Measurements from ENCODE around the gene SMIM28.

Gene SMIM28

DNA sequence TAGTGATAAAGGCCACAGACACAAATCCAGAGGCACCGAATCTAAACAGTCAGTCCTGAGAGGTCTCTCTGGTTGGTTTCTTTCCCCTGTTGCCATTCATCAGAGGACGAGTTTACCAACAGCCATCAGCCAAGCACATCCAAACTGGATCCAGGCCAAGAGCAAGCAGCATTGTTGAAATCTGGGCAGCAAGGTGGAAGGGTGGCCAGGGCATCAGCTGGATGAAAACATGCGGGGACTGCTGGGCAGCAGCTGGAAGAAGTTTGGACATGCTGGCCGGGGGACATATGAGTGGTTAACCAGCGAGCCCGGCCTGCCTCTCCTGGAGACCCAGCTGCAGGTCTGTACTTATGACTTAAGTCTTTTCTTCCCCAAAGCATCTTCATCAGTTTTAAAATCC, at the start of gene SMIM28:
SMIM28 (plus strand) TSS at position 62 of the 400 bp plus-strand sequence; CDS start at position 230, 168 bp downstream.
- Histone ChIP-seq H3K27ac (ENCODE audit: low read depth, low read length) (no peak within 1 kb of the TSS), H3K36me3 (ENCODE audit: insufficient read depth, low read length) (no peaks in the 10 kb centered on the region), H3K79me2 (ENCODE audit: control insufficient read depth, insufficient read depth, low read length, unreplicated experiment) (no peaks in the 10 kb centered on the region), H2AFZ (ENCODE audit: low read length, unreplicated experiment) (no peak within 1 kb of the TSS), H3K4me3 (ENCODE audit: low read depth, low read length) (no peak within 1 kb of the TSS), H3K4me1 (ENCODE audit: control insufficient read depth, insufficient read depth, low read length, unreplicated experiment) (peaks cover 1% of the 10 kb centered on the region), H3K27me3 (ENCODE audit: insufficient read depth, low read length) (no peaks in the 10 kb centered on the region)

- no peaks in the 10 kb centered on the region for H3K79me2 ChIP-seq (ENCODE audit: control insufficient read depth, insufficient read depth, low read length, unreplicated experiment)
- no peaks in the 10 kb centered on the region for H3K4me1 ChIP-seq (ENCODE audit: control insufficient read depth, insufficient read depth, low read length, unreplicated experiment)
- H3K27me3 ChIP-seq (ENCODE audit: insufficient read depth, low read length), result peaks cover 18% of the 10 kb centered on the region; the same call in 1 of the 2 replicates
- no peak overlapping the region for H3K27ac ChIP-seq (ENCODE audit: low read depth, low read length)
- no peak overlapping the region for H3K4me3 ChIP-seq (ENCODE audit: low read depth, low read length)
- H2AFZ ChIP-seq (ENCODE audit: low read length, unreplicated experiment), result no peak overlapping the region
- no peaks in the 10 kb centered on the region for H3K36me3 ChIP-seq (ENCODE audit: insufficient read depth, low read length)
These were observed 49.5 kb upstream of the SMIM28 start for GRCh38 chr6:138328210-138328609.

DNA sequence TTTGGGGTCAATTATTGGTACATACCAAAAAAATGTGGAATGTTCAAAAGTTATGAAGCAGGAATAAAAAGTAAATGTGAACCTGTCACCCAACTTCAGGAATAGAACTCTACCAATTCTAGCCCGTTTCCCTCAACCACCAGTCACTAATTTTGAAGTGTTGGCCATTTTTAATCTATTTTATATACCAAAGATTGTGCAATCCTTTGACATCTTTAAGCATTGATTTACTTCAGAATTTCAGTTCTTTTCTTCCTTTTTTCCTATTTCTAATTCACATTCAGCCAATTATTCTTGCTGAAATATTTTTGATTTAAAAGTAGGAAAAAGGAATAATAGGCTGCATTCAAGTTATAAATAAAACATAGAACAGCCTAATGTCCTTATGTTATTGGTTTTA, 46.9 kb upstream of the SMIM28 start:
- Histone ChIP-seq H3K4me1 (ENCODE audit: control insufficient read depth, insufficient read depth, low read length, unreplicated experiment) (no peaks in the 10 kb centered on the region), H3K36me3 (ENCODE audit: insufficient read depth, low read length) (no peaks in the 10 kb centered on the region), H3K79me2 (ENCODE audit: control insufficient read depth, insufficient read depth, low read length, unreplicated experiment) (no peaks in the 10 kb centered on the region), H3K27me3 (ENCODE audit: insufficient read depth, low read length) (peaks cover 10% of the 10 kb centered on the region; the same call in 1 of the 2 replicates), H2AFZ (ENCODE audit: low read length, unreplicated experiment) (no peak overlapping the region), H3K4me3 (ENCODE audit: low read depth, low read length) (no peak overlapping the region), H3K27ac (ENCODE audit: low read depth, low read length) (no peak overlapping the region)

DNA sequence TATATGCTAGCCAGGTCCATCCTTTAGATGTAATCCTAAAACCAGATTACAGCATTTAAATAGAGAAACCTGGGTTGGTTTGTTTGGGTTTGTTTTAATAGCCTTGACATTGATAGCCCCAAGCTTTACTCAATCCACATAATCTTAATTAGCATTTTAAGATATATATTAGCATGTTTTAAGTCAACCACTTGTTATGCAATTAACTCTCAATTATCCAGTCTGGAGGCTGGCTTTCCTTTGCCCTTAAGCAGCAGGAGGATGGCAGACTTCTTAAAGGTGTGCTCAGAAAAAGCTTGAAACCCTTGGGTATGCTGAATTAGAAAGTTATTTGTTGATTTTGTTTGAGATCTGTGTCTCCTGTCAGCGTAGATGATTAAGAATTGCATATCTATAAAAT, 46.3 kb upstream of the SMIM28 start:
- H3K36me3 ChIP-seq (ENCODE audit: insufficient read depth, low read length), result no peaks in the 10 kb centered on the region
- H3K79me2 ChIP-seq (ENCODE audit: control insufficient read depth, insufficient read depth, low read length, unreplicated experiment), result no peaks in the 10 kb centered on the region
- H2AFZ ChIP-seq (ENCODE audit: low read length, unreplicated experiment), result no peak overlapping the region
- no peak overlapping the region for H3K27ac ChIP-seq (ENCODE audit: low read depth, low read length)
- H3K27me3 ChIP-seq (ENCODE audit: insufficient read depth, low read length), result peaks cover 10% of the 10 kb centered on the region; the same call in 1 of the 2 replicates
- H3K4me3 ChIP-seq (ENCODE audit: low read depth, low read length), result no peak overlapping the region
- no peaks in the 10 kb centered on the region for H3K4me1 ChIP-seq (ENCODE audit: control insufficient read depth, insufficient read depth, low read length, unreplicated experiment)

DNA sequence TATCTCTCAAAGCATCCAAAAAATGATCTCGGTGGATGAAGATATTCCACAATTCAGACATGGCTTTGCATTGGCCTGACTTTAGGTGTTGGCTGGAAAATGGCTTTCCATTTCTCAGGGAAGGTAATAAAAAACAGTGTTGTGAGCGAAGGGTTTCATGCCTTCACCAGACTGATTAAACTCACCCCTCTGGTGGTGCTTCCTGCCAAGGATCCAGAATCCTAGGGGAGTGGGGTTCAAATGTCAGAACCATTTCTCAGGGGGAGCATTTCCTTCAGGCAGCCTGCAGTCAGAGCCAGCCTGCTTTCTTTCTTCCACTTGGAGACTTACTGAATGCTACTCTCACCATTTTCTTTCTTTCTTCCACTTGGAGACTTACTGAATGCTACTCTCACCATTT, 45.7 kb upstream of the SMIM28 start:
- no peaks in the 10 kb centered on the region for H3K36me3 ChIP-seq (ENCODE audit: insufficient read depth, low read length)
- no peaks in the 10 kb centered on the region for H3K4me1 ChIP-seq (ENCODE audit: control insufficient read depth, insufficient read depth, low read length, unreplicated experiment)
- H3K27me3 ChIP-seq (ENCODE audit: insufficient read depth, low read length), result peaks cover 10% of the 10 kb centered on the region; the same call in 1 of the 2 replicates
- H3K4me3 ChIP-seq (ENCODE audit: low read depth, low read length), result no peak overlapping the region
- H3K79me2 ChIP-seq (ENCODE audit: control insufficient read depth, insufficient read depth, low read length, unreplicated experiment), result no peaks in the 10 kb centered on the region
- no peak overlapping the region for H3K27ac ChIP-seq (ENCODE audit: low read depth, low read length)
- no peak overlapping the region for H2AFZ ChIP-seq (ENCODE audit: low read length, unreplicated experiment)

DNA sequence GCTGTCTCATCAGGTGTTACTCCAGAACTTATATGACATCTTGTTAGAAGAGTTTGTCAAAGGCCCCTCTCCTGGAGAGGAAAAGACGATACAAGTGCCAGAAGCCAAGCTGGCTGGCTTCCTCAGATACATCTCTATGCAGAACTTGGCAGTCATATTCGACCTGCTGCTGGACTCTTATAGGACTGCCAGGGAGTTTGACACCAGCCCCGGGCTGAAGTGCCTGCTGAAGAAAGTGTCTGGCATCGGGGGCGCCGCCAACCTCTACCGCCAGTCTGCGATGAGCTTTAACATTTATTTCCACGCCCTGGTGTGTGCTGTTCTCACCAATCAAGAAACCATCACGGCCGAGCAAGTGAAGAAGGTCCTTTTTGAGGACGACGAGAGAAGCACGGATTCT, 43.7 kb upstream of the SMIM28 start:
- Histone ChIP-seq H3K4me3 (ENCODE audit: low read depth, low read length) (no peak overlapping the region), H3K27me3 (ENCODE audit: insufficient read depth, low read length) (peaks cover 10% of the 10 kb centered on the region; the same call in 1 of the 2 replicates), H3K36me3 (ENCODE audit: insufficient read depth, low read length) (no peaks in the 10 kb centered on the region), H2AFZ (ENCODE audit: low read length, unreplicated experiment) (no peak overlapping the region), H3K27ac (ENCODE audit: low read depth, low read length) (no peak overlapping the region), H3K79me2 (ENCODE audit: control insufficient read depth, insufficient read depth, low read length, unreplicated experiment) (no peaks in the 10 kb centered on the region), H3K4me1 (ENCODE audit: control insufficient read depth, insufficient read depth, low read length, unreplicated experiment) (no peaks in the 10 kb centered on the region)

DNA sequence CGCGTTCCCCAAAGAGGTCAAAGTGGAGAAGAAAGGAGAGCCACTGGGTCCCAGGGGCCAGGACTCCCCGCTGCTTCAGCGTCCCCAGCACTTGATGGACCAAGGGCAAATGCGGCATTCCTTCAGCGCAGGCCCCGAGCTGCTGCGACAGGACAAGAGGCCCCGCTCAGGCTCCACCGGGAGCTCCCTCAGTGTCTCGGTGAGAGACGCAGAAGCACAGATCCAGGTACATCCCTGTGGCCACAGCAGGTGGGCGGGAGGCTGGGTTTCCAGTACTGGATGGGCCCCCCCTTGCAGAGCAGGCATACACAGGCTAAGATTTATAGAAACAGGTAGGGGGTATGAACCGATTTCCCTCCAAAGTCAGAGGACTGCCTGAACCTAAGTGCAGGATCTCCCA, 42.7 kb upstream of the SMIM28 start:
- H2AFZ ChIP-seq (ENCODE audit: low read length, unreplicated experiment), result no peak overlapping the region
- H3K79me2 ChIP-seq (ENCODE audit: control insufficient read depth, insufficient read depth, low read length, unreplicated experiment), result no peaks in the 10 kb centered on the region
- H3K4me3 ChIP-seq (ENCODE audit: low read depth, low read length), result no peak overlapping the region
- H3K36me3 ChIP-seq (ENCODE audit: insufficient read depth, low read length), result no peaks in the 10 kb centered on the region
- H3K27me3 ChIP-seq (ENCODE audit: insufficient read depth, low read length), result peaks cover 10% of the 10 kb centered on the region; the same call in 1 of the 2 replicates
- H3K27ac ChIP-seq (ENCODE audit: low read depth, low read length), result no peak overlapping the region
- H3K4me1 ChIP-seq (ENCODE audit: control insufficient read depth, insufficient read depth, low read length, unreplicated experiment), result no peaks in the 10 kb centered on the region

DNA sequence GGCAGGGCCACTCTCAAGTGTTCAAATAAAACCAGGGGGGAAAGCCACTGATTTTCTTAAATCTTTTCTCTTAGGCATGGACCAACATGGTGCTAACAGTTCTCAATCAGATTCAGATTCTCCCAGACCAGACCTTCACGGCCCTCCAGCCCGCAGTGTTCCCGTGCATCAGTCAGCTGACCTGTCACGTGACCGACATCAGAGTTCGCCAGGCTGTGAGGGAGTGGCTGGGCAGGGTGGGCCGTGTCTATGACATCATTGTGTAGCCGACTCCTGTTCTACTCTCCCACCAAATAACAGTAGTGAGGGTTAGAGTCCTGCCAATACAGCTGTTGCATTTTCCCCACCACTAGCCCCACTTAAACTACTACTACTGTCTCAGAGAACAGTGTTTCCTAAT, 41.5 kb upstream of the SMIM28 start:
- no peaks in the 10 kb centered on the region for H3K36me3 ChIP-seq (ENCODE audit: insufficient read depth, low read length)
- peaks cover 8% of the 10 kb centered on the region; the same call in 1 of the 2 replicates for H3K27me3 ChIP-seq (ENCODE audit: insufficient read depth, low read length)
- H3K27ac ChIP-seq (ENCODE audit: low read depth, low read length), result no peak overlapping the region
- H3K4me3 ChIP-seq (ENCODE audit: low read depth, low read length), result no peak overlapping the region
- no peaks in the 10 kb centered on the region for H3K79me2 ChIP-seq (ENCODE audit: control insufficient read depth, insufficient read depth, low read length, unreplicated experiment)
- no peaks in the 10 kb centered on the region for H3K4me1 ChIP-seq (ENCODE audit: control insufficient read depth, insufficient read depth, low read length, unreplicated experiment)
- no peak overlapping the region for H2AFZ ChIP-seq (ENCODE audit: low read length, unreplicated experiment)

- no peak overlapping the region for H3K4me3 ChIP-seq (ENCODE audit: low read depth, low read length)
- no peak overlapping the region for H2AFZ ChIP-seq (ENCODE audit: low read length, unreplicated experiment)
- H3K36me3 ChIP-seq (ENCODE audit: insufficient read depth, low read length), result no peaks in the 10 kb centered on the region
- no peak overlapping the region for H3K27ac ChIP-seq (ENCODE audit: low read depth, low read length)
- peaks cover 2% of the 10 kb centered on the region; the same call in 1 of the 2 replicates for H3K27me3 ChIP-seq (ENCODE audit: insufficient read depth, low read length)
- no peaks in the 10 kb centered on the region for H3K79me2 ChIP-seq (ENCODE audit: control insufficient read depth, insufficient read depth, low read length, unreplicated experiment)
- H3K4me1 ChIP-seq (ENCODE audit: control insufficient read depth, insufficient read depth, low read length, unreplicated experiment), result no peaks in the 10 kb centered on the region
These were observed 40.6 kb upstream of the SMIM28 start for GRCh38 chr6:138337076-138337475.

- Histone ChIP-seq H3K27ac (ENCODE audit: low read depth, low read length) (no peak overlapping the region), H3K4me3 (ENCODE audit: low read depth, low read length) (no peak overlapping the region), H3K4me1 (ENCODE audit: control insufficient read depth, insufficient read depth, low read length, unreplicated experiment) (no peaks in the 10 kb centered on the region), H2AFZ (ENCODE audit: low read length, unreplicated experiment) (no peak overlapping the region), H3K79me2 (ENCODE audit: control insufficient read depth, insufficient read depth, low read length, unreplicated experiment) (no peaks in the 10 kb centered on the region), H3K27me3 (ENCODE audit: insufficient read depth, low read length) (no peaks in the 10 kb centered on the region), H3K36me3 (ENCODE audit: insufficient read depth, low read length) (no peaks in the 10 kb centered on the region)
These were observed 38.7 kb upstream of the SMIM28 start for GRCh38 chr6:138339024-138339423.

- Histone ChIP-seq H3K27me3 (ENCODE audit: insufficient read depth, low read length) (no peaks in the 10 kb centered on the region), H3K36me3 (ENCODE audit: insufficient read depth, low read length) (no peaks in the 10 kb centered on the region), H3K79me2 (ENCODE audit: control insufficient read depth, insufficient read depth, low read length, unreplicated experiment) (no peaks in the 10 kb centered on the region), H3K4me3 (ENCODE audit: low read depth, low read length) (no peak overlapping the region), H3K27ac (ENCODE audit: low read depth, low read length) (no peak overlapping the region), H2AFZ (ENCODE audit: low read length, unreplicated experiment) (no peak overlapping the region), H3K4me1 (ENCODE audit: control insufficient read depth, insufficient read depth, low read length, unreplicated experiment) (no peaks in the 10 kb centered on the region)
These were observed 36.5 kb upstream of the SMIM28 start for GRCh38 chr6:138341176-138341575.
